Measurements from ENCODE around the gene WWTR1.

DNA sequence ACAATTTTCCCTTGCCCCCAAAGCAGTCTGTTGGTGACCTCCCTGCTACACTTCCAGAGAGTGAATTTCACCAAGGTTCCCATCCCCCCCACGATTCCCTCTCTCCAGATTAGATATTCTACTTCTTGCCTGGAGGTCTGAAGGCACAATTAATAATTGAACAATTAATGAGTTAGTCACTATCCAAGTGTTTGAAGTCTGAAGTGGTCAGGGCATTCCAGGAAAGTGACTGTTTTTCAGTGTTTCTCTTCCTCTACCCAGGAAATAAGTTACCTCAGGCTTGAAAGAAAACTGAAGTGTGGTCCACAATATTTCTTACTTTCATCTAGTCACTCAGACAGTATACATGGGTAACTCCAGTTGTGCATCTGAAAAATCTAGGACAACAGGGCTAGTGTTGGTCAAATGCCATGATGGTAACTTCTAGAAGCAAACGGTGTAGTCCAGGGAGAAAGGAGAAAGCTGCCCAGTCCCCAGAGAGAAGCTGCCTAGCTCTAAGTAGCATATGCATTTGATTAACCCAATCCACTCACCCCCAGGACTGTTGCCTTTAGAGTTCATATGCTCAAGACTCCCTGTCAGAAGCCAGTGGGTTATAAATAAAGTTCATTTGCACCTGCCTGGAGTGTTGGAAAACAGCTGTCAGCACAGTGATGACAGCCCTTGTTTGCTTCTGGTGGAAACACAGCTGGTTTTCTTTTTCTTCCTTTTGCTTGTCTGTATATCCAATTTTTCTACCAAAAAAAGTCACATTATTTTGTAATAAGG is 185.6 kb downstream of the WWTR1 start:
- no peak for TF ChIP-seq GATA2 (IDR thresholded peaks at IDR 0.05; ENCODE audit: low read depth, low read length)
- no peak for TF ChIP-seq GATA3 (IDR thresholded peaks at IDR 0.05; ENCODE audit: low read depth, low read length)
